Measurements from ENCODE around the gene ASB4. TPM values are rescaled to one million over a fixed set of nuclear protein-coding genes. Genes with fewer than 3 reads are reported as not detected.
A peak's percentile ranks its signal among the peaks of the same experiment; 100 is the strongest.

The ASB4 gene
- total RNA-seq, 2 donors from 2014 or later, result 0.15 to 0.32 TPM

DNA sequence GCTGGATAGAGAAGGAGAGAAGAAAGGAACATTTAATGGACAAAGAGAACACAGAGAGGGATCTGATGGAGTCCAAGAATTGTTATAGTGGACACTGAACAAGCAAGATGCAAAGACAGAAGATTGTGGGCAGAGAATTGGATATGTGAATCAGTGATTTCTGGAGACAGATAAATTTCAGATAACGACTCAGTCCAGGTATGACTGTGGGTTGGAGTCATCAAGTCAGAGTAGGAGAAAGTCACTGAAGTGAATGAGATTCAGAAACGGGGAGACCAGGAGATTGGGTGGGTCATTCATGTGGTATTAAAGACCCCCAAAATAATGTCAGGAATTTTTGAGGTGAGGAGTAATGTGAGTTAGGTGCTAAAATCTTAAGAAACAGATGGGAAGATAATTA lies 23.0 kb downstream of the ASB4 start:
- no peak for DNase-seq
- TF ChIP-seq, protein P1, sequence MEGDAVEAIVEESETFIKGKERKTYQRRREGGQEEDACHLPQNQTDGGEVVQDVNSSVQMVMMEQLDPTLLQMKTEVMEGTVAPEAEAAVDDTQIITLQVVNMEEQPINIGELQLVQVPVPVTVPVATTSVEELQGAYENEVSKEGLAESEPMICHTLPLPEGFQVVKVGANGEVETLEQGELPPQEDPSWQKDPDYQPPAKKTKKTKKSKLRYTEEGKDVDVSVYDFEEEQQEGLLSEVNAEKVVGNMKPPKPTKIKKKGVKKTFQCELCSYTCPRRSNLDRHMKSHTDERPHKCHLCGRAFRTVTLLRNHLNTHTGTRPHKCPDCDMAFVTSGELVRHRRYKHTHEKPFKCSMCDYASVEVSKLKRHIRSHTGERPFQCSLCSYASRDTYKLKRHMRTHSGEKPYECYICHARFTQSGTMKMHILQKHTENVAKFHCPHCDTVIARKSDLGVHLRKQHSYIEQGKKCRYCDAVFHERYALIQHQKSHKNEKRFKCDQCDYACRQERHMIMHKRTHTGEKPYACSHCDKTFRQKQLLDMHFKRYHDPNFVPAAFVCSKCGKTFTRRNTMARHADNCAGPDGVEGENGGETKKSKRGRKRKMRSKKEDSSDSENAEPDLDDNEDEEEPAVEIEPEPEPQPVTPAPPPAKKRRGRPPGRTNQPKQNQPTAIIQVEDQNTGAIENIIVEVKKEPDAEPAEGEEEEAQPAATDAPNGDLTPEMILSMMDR (IDR thresholded peaks at IDR 0.05), result no peak
- Histone ChIP-seq H3K9me3 (no peaks in the 10 kb centered on the region), H3K36me3 (no peaks in the 10 kb centered on the region), H3K27me3 (no peaks in the 10 kb centered on the region), H3K9ac (ENCODE audit: low read depth in 2 of 2, low read length in 2 of 2) (no peak overlapping the region), H3K27ac (no peak overlapping the region), H3K4me3 (no peak overlapping the region), H3K4me1 (no peaks in the 10 kb centered on the region)
- intact Hi-C loops (cut with DNase I), result no loop called here

DNA sequence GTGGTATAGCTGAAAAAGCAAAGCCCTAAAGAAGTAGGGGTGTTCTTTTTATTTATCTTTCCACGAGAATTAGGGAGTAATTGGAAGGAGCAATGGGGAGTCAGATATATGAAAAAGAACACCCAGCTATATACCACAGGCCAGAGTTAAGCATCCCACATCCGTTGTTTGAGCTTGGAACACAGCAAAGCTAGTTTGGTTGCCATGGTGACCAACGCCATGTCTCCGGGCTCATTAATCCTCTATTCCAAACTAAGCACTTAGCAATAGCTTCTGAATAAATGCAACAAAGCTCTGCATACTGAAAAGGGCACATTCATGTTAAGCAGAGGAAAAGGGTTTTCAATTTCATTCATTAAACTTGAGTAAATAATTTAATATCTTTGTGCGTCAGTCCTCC lies 23.5 kb downstream of the ASB4 start:
- TF ChIP-seq, protein P1 (IDR thresholded peaks at IDR 0.05), result no peak
- H3K4me3 ChIP-seq, result no peak overlapping the region
- no peaks in the 10 kb centered on the region for H3K4me1 ChIP-seq
- DNase-seq, result no peak
- no peaks in the 10 kb centered on the region for H3K36me3 ChIP-seq
- H3K27me3 ChIP-seq, result no peaks in the 10 kb centered on the region
- H3K9me3 ChIP-seq, result no peaks in the 10 kb centered on the region
- H3K27ac ChIP-seq, result no peak overlapping the region
- no peak overlapping the region for H3K9ac ChIP-seq (ENCODE audit: low read depth in 2 of 2, low read length in 2 of 2)
- intact Hi-C loops (cut with DNase I), result no loop called here

DNA sequence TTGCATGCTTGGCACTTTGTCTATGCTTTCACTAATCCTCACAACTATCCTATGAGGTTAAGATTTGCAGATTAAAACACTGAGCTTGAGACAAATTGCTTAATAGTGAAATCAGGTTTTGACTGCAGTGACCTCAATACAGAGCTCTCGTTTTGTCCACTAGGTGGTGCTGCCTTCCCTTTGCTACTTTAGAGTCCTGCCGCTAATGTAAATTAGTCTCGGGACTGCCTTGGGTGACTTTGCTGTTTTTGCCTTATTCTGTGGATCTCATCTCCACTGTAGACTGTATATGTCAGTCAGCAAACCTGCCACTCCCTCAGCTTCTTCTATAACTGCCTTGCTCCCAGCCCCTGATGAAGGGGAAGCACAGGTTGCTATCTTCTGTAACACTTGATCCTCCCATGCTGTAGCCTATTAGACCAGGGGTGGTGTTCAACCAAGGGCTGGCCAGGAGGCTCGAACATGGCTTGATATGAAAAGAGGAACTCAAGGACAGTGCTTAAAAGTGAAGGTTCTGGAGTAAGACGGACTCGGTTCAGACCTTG lies 26.0 kb downstream of the ASB4 start:
- H3K27ac ChIP-seq, result no peak overlapping the region
- intact Hi-C loops (cut with DNase I), result loop anchor here (5.0 kb wide), 1 partner anchor 176 kb away; no protein-coding TSS in a partner anchor
- no peaks in the 10 kb centered on the region for H3K4me1 ChIP-seq
- H3K27me3 ChIP-seq, result no peaks in the 10 kb centered on the region
- TF ChIP-seq, protein P1 (IDR thresholded peaks at IDR 0.05), result peak; percentile 88
- no peaks in the 10 kb centered on the region for H3K36me3 ChIP-seq
- no peaks in the 10 kb centered on the region for H3K9me3 ChIP-seq
- H3K4me3 ChIP-seq, result no peak overlapping the region
- no peak overlapping the region for H3K9ac ChIP-seq (ENCODE audit: low read depth in 2 of 2, low read length in 2 of 2)
- peak; percentile 73 for DNase-seq

DNA sequence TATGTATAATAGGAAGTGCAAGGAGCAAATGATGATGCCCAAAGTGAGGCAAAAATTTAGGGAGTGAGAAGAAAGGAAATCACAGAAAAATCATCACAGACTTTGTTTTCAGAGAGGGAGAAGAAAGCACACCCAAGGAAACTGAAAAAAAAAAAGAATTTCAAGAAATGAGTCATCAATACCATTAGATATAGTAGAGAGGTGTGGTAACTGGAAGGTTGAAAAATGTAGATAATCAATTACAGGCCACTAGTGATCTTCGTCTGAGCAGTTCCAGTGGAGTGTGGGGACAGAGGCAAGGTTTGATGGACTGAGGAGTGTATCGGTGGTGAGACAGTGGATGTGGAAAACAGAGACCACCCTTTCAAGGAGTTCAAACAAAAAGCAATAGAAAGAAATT lies 31.7 kb downstream of the ASB4 start:
- intact Hi-C loops (cut with DNase I), result no loop called here
- Histone ChIP-seq H3K9me3 (no peaks in the 10 kb centered on the region), H3K27me3 (no peaks in the 10 kb centered on the region), H3K27ac (no peak overlapping the region), H3K9ac (ENCODE audit: low read depth in 2 of 2, low read length in 2 of 2) (no peak overlapping the region), H3K4me1 (no peaks in the 10 kb centered on the region), H3K4me3 (no peak overlapping the region), H3K36me3 (no peaks in the 10 kb centered on the region)
- TF ChIP-seq, protein P1 (IDR thresholded peaks at IDR 0.05), result no peak
- DNase-seq, result no peak

DNA sequence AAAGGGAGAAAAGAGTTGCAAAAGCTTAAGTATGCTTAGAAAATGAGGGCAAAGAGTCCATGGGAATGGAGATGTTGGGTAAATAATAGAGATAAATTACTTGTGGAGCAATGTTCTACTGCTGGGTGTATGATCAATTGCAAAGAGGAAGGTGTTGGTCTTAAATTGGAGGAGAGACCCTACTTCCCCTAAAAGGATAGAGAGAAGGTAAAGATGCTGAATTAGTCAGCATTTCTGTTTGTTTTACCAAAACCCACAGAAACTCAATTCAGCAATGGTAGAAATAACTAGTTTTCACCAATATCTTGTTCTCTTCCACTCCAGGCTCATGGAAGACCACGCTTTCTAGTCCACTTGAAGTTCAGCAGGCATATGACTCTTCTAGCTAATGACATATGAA lies 32.1 kb downstream of the ASB4 start:
- TF ChIP-seq, protein P1 (IDR thresholded peaks at IDR 0.05), result no peak
- Histone ChIP-seq H3K27me3 (no peaks in the 10 kb centered on the region), H3K9me3 (no peaks in the 10 kb centered on the region), H3K4me1 (no peaks in the 10 kb centered on the region), H3K4me3 (no peak overlapping the region), H3K9ac (ENCODE audit: low read depth in 2 of 2, low read length in 2 of 2) (no peak overlapping the region), H3K27ac (no peak overlapping the region), H3K36me3 (no peaks in the 10 kb centered on the region)
- no peak for DNase-seq
- intact Hi-C loops (cut with DNase I), result no loop called here

Measured in colonic mucosa (tissue), 4 donors.